K562 (cell line): Measurements from ENCODE around the gene RASGEF1C. TPM values are rescaled to one million over a fixed set of nuclear protein-coding genes. Genes with fewer than 3 reads are reported as not detected.

ENCODE experiments used
- ATAC-seq: fragments of 200-7000 bp; cut with Tn5 transposase; 3 replicates; pipeline ENCODE4 v1.9.1; 2020; ENCODE audit warnings: moderate library complexity
- BruUV-seq: library from RNA; stranded (reverse); fragments of 400-500 nt; replicated peaks from 2 replicates; lab custom pipeline; 2021; lab: Mats Ljungman, UMichigan
- CTCF ChIA-PET: fragments of 300-600 bp; formaldehyde crosslinking; extraction: SDS; loops from one replicate; lab custom pipeline; 2021; ENCODE audit warnings: low intra/inter-chr PET ratio; lab: Yijun Ruan, JAX
- POLR2A ChIA-PET: fragments of 300-600, 350-650 bp; sonication (Branson Sonifier 250); formaldehyde crosslinking; extraction: SDS; loops from one replicate; lab custom pipeline; 2021; ENCODE audit warnings: antibody characterized with exemption, inconsistent platforms; lab: Yijun Ruan, JAX
- DNase-seq, 4 experiments: peaks; one replicate each; pipeline versions ENCODE4 v3.0.0 to v3.0.0-alpha.2; 2011 to 2018; ENCODE audit warnings: low spot score in 3 of 4, mixed read lengths in 3 of 4; ENCODE audit errors: extremely low read depth in 1 of 4
- FAIRE-seq: peaks from 2 replicates; lab custom pipeline; 2011; peaks lifted over from hg19 to GRCh38; lab: Jason Lieb, UNC
- H2AFZ ChIP-seq: 2 replicates; pipeline ENCODE4 v1.6.0; 2011; ENCODE audit warnings: low read depth, low read length, control low read depth, inconsistent platforms
- H3K27ac ChIP-seq: fragments of 200-600 bp; 3 replicates; pipeline ENCODE4 v1.8.0; 2011; ENCODE audit warnings: low read depth, mild to moderate bottlenecking, control low read depth, inconsistent platforms, low read length, moderate library complexity, mixed read lengths; ENCODE audit errors: extremely low read depth
- H3K27me3 ChIP-seq, 2 experiments: fragments of 300-600 bp in 1 of 2; 2 replicates in 1 of 2; 3 replicates in 1 of 2; pipeline versions ENCODE4 v1.6.0 to v1.8.0; 2011; ENCODE audit warnings: inconsistent platforms in 2 of 2, low read length in 2 of 2, mild to moderate bottlenecking in 1 of 2, mixed read lengths in 1 of 2, moderate library complexity in 1 of 2; ENCODE audit not compliant: control insufficient read depth in 2 of 2, insufficient read depth in 2 of 2
- H3K36me3 ChIP-seq: fragments of 300-600 bp; 3 replicates; pipeline ENCODE4 v1.8.0; 2011; ENCODE audit warnings: mild to moderate bottlenecking, low read length, inconsistent platforms; ENCODE audit not compliant: control insufficient read depth, insufficient read depth
- H3K4me1 ChIP-seq, 2 experiments: fragments of 200-600 bp in 1 of 2; replicated peaks in 1 of 2; 2 replicates in 1 of 2; 3 replicates in 1 of 2; pipeline versions ENCODE4 v1.5.1 to v1.8.0; 2011; ENCODE audit warnings: inconsistent platforms in 2 of 2, low read length in 2 of 2, mild to moderate bottlenecking in 1 of 2, mixed read lengths in 1 of 2, moderate library complexity in 1 of 2; ENCODE audit not compliant: control insufficient read depth in 2 of 2, insufficient read depth in 2 of 2
- H3K4me2 ChIP-seq: 2 replicates; pipeline ENCODE4 v1.6.1; 2011; ENCODE audit warnings: low read length, control low read depth, inconsistent platforms, mixed read lengths; ENCODE audit not compliant: insufficient read depth
- H3K4me3 ChIP-seq: fragments of 200-600 bp; sonication (generic), shearing (Covaris generic); 2 replicates; pipeline ENCODE4 v1.5.1; 2016; ENCODE audit warnings: control low read depth, inconsistent platforms
- H3K79me2 ChIP-seq: fragments of 200-600 bp; 3 replicates; pipeline ENCODE4 v1.8.0; 2011; ENCODE audit warnings: low read length, inconsistent platforms; ENCODE audit not compliant: control insufficient read depth, insufficient read depth
- H3K9ac ChIP-seq, 2 experiments: 2 replicates each; pipeline versions ENCODE4 v1.6.0 to v1.6.1; 2011; ENCODE audit warnings: low read depth in 2 of 2, low read length in 2 of 2, control low read depth in 1 of 2, inconsistent platforms in 1 of 2, mild to moderate bottlenecking in 1 of 2, mixed read lengths in 1 of 2; ENCODE audit not compliant: insufficient read depth in 1 of 2
- H3K9me1 ChIP-seq: one replicate; pipeline ENCODE4 v1.6.0; 2011; ENCODE audit warnings: inconsistent platforms, mild to moderate bottlenecking, low read length, moderate library complexity; ENCODE audit not compliant: control insufficient read depth, insufficient read depth
- H3K9me3 ChIP-seq: replicated peaks from 2 replicates; pipeline ENCODE4 v1.5.1; 2011; ENCODE audit warnings: low read depth, low read length, inconsistent platforms; ENCODE audit not compliant: control insufficient read depth, insufficient read depth
- H4K20me1 ChIP-seq: replicated peaks from 2 replicates; pipeline ENCODE4 v1.6.1; 2011; ENCODE audit warnings: low read length, inconsistent platforms, mixed read lengths; ENCODE audit not compliant: control insufficient read depth, insufficient read depth
- ARID1B ChIP-seq: fragments of 450-650 bp; IDR thresholded peaks from 2 replicates; pipeline ENCODE4 v1.6.1; 2016; ENCODE audit warnings: antibody characterized with exemption, mild to moderate bottlenecking, inconsistent platforms
- ATF3 ChIP-seq, 2 experiments: fragments of 450-650 bp in 1 of 2; sonication (generic) in 1 of 2; formaldehyde crosslinking in 1 of 2; IDR thresholded peaks in 1 of 2; conservative IDR thresholded peaks in 1 of 2; 2 replicates each; pipeline versions ENCODE4 v1.6.1 to v1.8.1; 2016 to 2023; ENCODE audit warnings: mild to moderate bottlenecking in 2 of 2, moderate library complexity in 2 of 2, inconsistent platforms in 1 of 2, missing genetic modification reagents in 1 of 2
- BDP1 ChIP-seq: IDR thresholded peaks from 3 replicates; pipeline ENCODE4 v1.6.1; 2011; ENCODE audit not compliant: insufficient read length, insufficient read depth
- BRCA1 ChIP-seq, 2 experiments: fragments of 450-650 bp in 1 of 2; sonication (generic) in 1 of 2; formaldehyde crosslinking in 1 of 2; IDR thresholded peaks; 2 replicates each; pipeline versions ENCODE4 v1.5.0 to v1.6.1; 2017 to 2020; ENCODE audit warnings: mild to moderate bottlenecking in 1 of 2, missing genetic modification reagents in 1 of 2
- EP300 ChIP-seq: IDR thresholded peaks from 2 replicates; pipeline ENCODE4 v1.6.1; 2012; ENCODE audit warnings: low read length, improper control_type of control experiment
- GABPB1 ChIP-seq: sonication (generic); formaldehyde crosslinking; IDR thresholded peaks from 2 replicates; pipeline ENCODE4 v1.8.0; 2022; ENCODE audit warnings: mild to moderate bottlenecking, missing genetic modification reagents
- GTF2B ChIP-seq: IDR thresholded peaks from 2 replicates; pipeline ENCODE4 v1.6.1; 2011; ENCODE audit not compliant: insufficient read length; ENCODE audit errors: extremely low read depth
- HMBOX1 ChIP-seq: sonication (generic); IDR thresholded peaks from 2 replicates; pipeline ENCODE4 v1.6.1; 2016
- HNRNPL ChIP-seq: fragments of 200-400 bp; formaldehyde crosslinking; IDR thresholded peaks from 2 replicates; pipeline ENCODE4 v1.6.1; 2017; ENCODE audit warnings: low read depth, mild to moderate bottlenecking, low read length
- NFE2 ChIP-seq: IDR thresholded peaks from 2 replicates; pipeline ENCODE4 v1.6.1; 2014; ENCODE audit warnings: antibody characterized with exemption, low read depth
- PKNOX1 ChIP-seq: fragments of 450-650 bp; IDR thresholded peaks from 2 replicates; pipeline ENCODE4 v1.6.1; 2016
- SMC3 ChIP-seq: conservative IDR thresholded peaks from 2 replicates; pipeline ENCODE4 v1.6.1; 2011; ENCODE audit warnings: low read depth, low read length, improper control_type of control experiment; ENCODE audit not compliant: insufficient read depth
- SOX6 ChIP-seq: fragments of 450-650 bp; IDR thresholded peaks from 2 replicates; pipeline ENCODE4 v1.6.1; 2014; ENCODE audit warnings: mild to moderate bottlenecking
- TRIM24 ChIP-seq, 2 experiments: fragments of 450-650 bp; IDR thresholded peaks; 2 replicates each; pipeline ENCODE4 v1.6.1; 2016
- ZNF398 ChIP-seq: fragments of 250-450 bp; sonication (Bioruptor Pico); IDR thresholded peaks from 2 replicates; pipeline ENCODE4 v1.8.0; 2021; ENCODE audit warnings: moderate library complexity, mild to moderate bottlenecking, inconsistent platforms
- ZNF644 ChIP-seq: fragments of 200-800 bp; sonication (Bioruptor generic); IDR thresholded peaks from 2 replicates; pipeline ENCODE4 v1.6.1; 2016; ENCODE audit warnings: low read depth, missing genetic modification characterization, missing compliant biosample characterization
- WGBS: fragments of 100-300 bp; shearing (Covaris generic); methylation state at CpG from one replicate; pipeline ENCODE4 v1.1.6; 2016; ENCODE audit warnings: low coverage, mixed read lengths; ENCODE audit not compliant: insufficient coverage; ENCODE audit errors: missing lambda C conversion rate; 5-methylcytosine and 5-hydroxymethylcytosine counted together
- in situ Hi-C: fragments of 300-500 bp; cut with MboI; formaldehyde crosslinking; loops from 4 replicates; pipeline ENCODE4 v1.15.0; 2018; ENCODE audit warnings: inconsistent platforms, mixed read lengths
- intact Hi-C: fragments of 100-400 bp; cut with micrococcal nuclease; formaldehyde crosslinking; loops from 2 replicates; pipeline ENCODE4 v1.14.2; 2022
- polyA plus RNA-seq, 8 experiments: library from polyadenylated mRNA; depleted of rRNA in 4 of 8; stranded (reverse) in 5 of 8; unstranded in 3 of 8; fragments of >200 nt; fragmentation: Nextera tagmentation in 2 of 8; fragmentation: Illumina TruSeq in 1 of 8; extraction: Ambion mirVana in 2 of 8; extraction: Trizol in 1 of 8; gene quantifications; 2 replicates each; pipeline versions ENCODE4 v1.2.1 to v1.2.3, GENCODE V29; 2011 to 2014; ENCODE audit warnings: inconsistent platforms in 1 of 8, missing spikeins in 1 of 8
- total RNA-seq, 7 experiments: library from RNA; depleted of rRNA in 6 of 7; stranded (reverse); fragments of >200 nt in 6 of 7; fragmentation: Illumina TruSeq in 2 of 7; extraction: Trizol in 2 of 7; gene quantifications; 2 replicates each; pipeline versions ENCODE4 v1.2.1 to v1.2.3, GENCODE V29; 2011 to 2021; ENCODE audit warnings: low replicate concordance in 1 of 7

The RASGEF1C gene
- total and polyA plus RNA-seq, 9 of the 15 experiments (the other 6 are each of a cell fraction or from before 2014, with no cell fraction given), result 0.04 to 1.1 (median 0.21) TPM; not detected in 4

GRCh38 chr5:180103487-180104167 is 105.4 kb downstream of the RASGEF1C start:
- BruUV-seq, result no TSS peak
- H3K9me3 ChIP-seq, result no peaks in the 10 kb centered on the region; the same call in 1 of the 2 replicates
- no peak overlapping the region for H2AFZ ChIP-seq
- intact Hi-C loops, result no loop called here
- no peak overlapping the region for H3K4me3 ChIP-seq
- no peak overlapping the region for H3K4me2 ChIP-seq
- H3K79me2 ChIP-seq, result no peaks in the 10 kb centered on the region
- no peaks in the 10 kb centered on the region for H3K36me3 ChIP-seq
- no peaks in the 10 kb centered on the region for H3K9me1 ChIP-seq
- no peaks in the 10 kb centered on the region for H4K20me1 ChIP-seq
- ChIA-PET POLR2A (interaction anchor here (0.6 kb wide), 1 partner anchor 392 kb away, joined by 3 read pairs; no protein-coding TSS in a partner anchor), CTCF (no interaction called here)
- no peak for FAIRE-seq
- no peak for DNase-seq
- WGBS, result 42% methylated on average over 6 of the region's 6 CpGs
- H3K27ac ChIP-seq, result no peak overlapping the region
- ATAC-seq, result no peak
- no peak overlapping the region for H3K9ac ChIP-seq
- peaks cover 0 to 19% of the 10 kb centered on the region in 2 experiments; a peak in 3 of 5 replicates for H3K4me1 ChIP-seq
- no peaks in the 10 kb centered on the region for H3K27me3 ChIP-seq
- in situ Hi-C loops, result no loop called here
- TF ChIP-seq TRIM24 (IDR thresholded peaks at IDR 0.05) (peak; percentile 17 to 74; a peak in 2 of 4 replicates), SMC3 (no peak), BRCA1 (IDR thresholded peaks at IDR 0.05) (no peak), BRCA1 (CRISPR knock-in tag; IDR thresholded peaks at IDR 0.05) (no peak), ATF3 (IDR thresholded peaks at IDR 0.05) (peak; percentile 68; the same call in 1 of the 2 replicates), ATF3 (CRISPR knock-in tag; conservative IDR thresholded peaks at IDR 0.05) (no peak), HMBOX1 (peak; percentile 92), ZNF398 (no peak), NFE2 (peak; percentile 20; the same call in 1 of the 2 replicates), ARID1B (peak; percentile 50), ZNF644 (tag) (0 out of 2 replicates have a peak, but pooled peaks have one; percentile 33), EP300 (peak; percentile 28; the same call in 1 of the 2 replicates), SOX6 (peak; percentile 43; the same call in 1 of the 2 replicates), HNRNPL (no peak), PKNOX1 (no peak; the same call in 1 of the 2 replicates), GABPB1 (CRISPR knock-in tag) (peak; percentile 46; the same call in 1 of the 2 replicates), GTF2B (no peak), BDP1 (no peak)
